ENCODE results near the gene ARID5B.

Gene ARID5B

DNA sequence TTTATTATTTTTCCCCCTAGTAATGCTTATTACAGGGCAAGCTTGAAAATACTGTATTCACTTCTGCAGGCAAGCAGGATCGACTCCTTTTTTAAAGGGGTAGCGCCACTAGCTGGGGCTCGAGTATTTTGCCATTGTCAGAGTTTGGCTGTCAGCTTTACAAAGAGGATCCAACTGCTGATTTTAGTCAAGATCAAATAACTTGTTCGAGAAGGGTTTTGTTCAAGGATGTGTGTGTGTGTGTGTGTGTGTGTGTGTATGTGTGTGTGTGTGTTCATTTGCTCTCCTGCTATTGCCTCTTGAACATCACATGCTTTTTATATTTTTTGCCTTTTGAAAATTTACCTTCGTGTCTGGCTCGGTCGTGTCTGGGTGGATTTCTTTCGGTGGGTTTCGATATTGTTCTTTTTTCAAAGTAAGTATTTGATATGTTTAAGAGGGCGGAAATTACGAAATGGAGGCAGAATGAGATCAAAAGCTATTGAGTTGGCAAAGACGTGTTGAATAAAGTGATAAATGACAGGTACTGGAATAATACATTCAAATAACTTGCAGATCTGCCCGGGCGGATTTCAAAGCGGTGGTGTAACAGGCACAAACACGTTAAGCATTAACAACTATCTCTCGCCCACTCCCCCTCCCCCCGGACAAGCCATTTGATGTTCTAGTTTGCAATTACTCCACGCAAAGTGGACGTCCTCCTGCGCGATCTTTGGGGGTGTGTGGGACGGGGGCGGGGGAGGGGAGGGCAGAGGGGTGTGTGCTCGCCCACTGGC is 1.1 kb downstream of the ARID5B start (continued):
- TF ChIP-seq, protein P1, sequence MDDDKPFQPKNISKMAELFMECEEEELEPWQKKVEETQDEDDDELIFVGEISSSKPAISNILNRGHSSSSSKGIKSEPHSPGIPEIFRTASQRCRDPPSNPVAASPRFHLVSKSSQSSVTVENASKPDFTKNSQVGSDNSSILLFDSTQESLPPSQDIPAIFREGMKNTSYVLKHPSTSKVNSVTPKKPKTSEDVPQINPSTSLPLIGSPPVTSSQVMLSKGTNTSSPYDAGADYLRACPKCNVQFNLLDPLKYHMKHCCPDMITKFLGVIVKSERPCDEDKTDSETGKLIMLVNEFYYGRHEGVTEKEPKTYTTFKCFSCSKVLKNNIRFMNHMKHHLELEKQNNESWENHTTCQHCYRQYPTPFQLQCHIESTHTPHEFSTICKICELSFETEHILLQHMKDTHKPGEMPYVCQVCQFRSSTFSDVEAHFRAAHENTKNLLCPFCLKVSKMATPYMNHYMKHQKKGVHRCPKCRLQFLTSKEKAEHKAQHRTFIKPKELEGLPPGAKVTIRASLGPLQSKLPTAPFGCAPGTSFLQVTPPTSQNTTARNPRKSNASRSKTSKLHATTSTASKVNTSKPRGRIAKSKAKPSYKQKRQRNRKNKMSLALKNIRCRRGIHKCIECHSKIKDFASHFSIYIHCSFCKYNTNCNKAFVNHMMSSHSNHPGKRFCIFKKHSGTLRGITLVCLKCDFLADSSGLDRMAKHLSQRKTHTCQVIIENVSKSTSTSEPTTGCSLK (tag by site-specific recombination; IDR thresholded peaks at IDR 0.05) = no peak
- TF ChIP-seq ZNF274 (IDR thresholded peaks at IDR 0.05; ENCODE audit: low read length) (no peak), ZNF274 (tag by site-specific recombination; IDR thresholded peaks at IDR 0.05; ENCODE audit: borderline replicate concordance) (no peak), ZNF580 (tag by site-specific recombination; IDR thresholded peaks at IDR 0.05) (peak; percentile 80), ZBTB17 (tag by site-specific recombination; IDR thresholded peaks at IDR 0.05) (peak; percentile 85), FEZF1 (tag by site-specific recombination; IDR thresholded peaks at IDR 0.05) (peak; percentile 77), ZNF585B (tag by site-specific recombination; IDR thresholded peaks at IDR 0.05) (no peak), ZNF146 (tag by site-specific recombination; IDR thresholded peaks at IDR 0.05) (no peak), ZEB2 (tag by site-specific recombination; IDR thresholded peaks at IDR 0.05) (peak; percentile 94), ZFP37 (tag by site-specific recombination; IDR thresholded peaks at IDR 0.05) (no peak), ZNF561 (tag by site-specific recombination; IDR thresholded peaks at IDR 0.05; ENCODE audit: borderline replicate concordance) (0 out of 2 replicates have a peak, but pooled peaks have one; percentile 34), SCRT1 (tag by site-specific recombination; IDR thresholded peaks at IDR 0.05; ENCODE audit: borderline replicate concordance) (peak; percentile 57; the same call in 1 of the 2 replicates), ZNF654 (tag by site-specific recombination; IDR thresholded peaks at IDR 0.05; ENCODE audit: low read depth) (peak; percentile 48), KLF16 (tag by site-specific recombination; IDR thresholded peaks at IDR 0.05) (no peak), ZXDB (tag by site-specific recombination; IDR thresholded peaks at IDR 0.05) (peak; percentile 84), ZNF596 (tag by site-specific recombination; IDR thresholded peaks at IDR 0.05) (no peak)

- ChIA-PET CTCF (interaction anchor here (0.5 to 4.2 kb wide), 8 partner anchors 42 to 534 kb away, joined by 3 to 35 read pairs (median 3); no protein-coding TSS in a partner anchor), POLR2A (interaction anchor here (0.6 to 1.6 kb wide), 12 partner anchors 28 to 952 kb away, joined by 3 to 9 read pairs (median 4); partner anchors contain the start of gene RTKN2)
- Histone ChIP-seq H3K36me3 (ENCODE audit: control insufficient read depth in 2 of 2, insufficient read depth in 1 of 2, low read length in 2 of 2) (no peaks in the 10 kb centered on the region), H3K9me3 (ENCODE audit: control insufficient read depth, insufficient read depth, low read depth, low read length) (no peaks in the 10 kb centered on the region), H3K27ac (ENCODE audit: extremely low read depth, low read depth, low read length) (peak overlapping the region; percentile 99), H3K4me1 (ENCODE audit: control insufficient read depth, insufficient read depth, low read length) (peaks cover 6% of the 10 kb centered on the region; the same call in 1 of the 2 replicates), H3K4me3 (ENCODE audit: low read depth, low read length) (peak overlapping the region; percentile 53)
- peak; percentile 34; the same call in 1 of the 2 replicates for TF ChIP-seq PATZ1 (tag by site-specific recombination; IDR thresholded peaks at IDR 0.05)
- peak; percentile 87; the same call in 1 of the 2 replicates for TF ChIP-seq GLIS2 (tag by site-specific recombination; IDR thresholded peaks at IDR 0.05)
- TF ChIP-seq, protein P2, sequence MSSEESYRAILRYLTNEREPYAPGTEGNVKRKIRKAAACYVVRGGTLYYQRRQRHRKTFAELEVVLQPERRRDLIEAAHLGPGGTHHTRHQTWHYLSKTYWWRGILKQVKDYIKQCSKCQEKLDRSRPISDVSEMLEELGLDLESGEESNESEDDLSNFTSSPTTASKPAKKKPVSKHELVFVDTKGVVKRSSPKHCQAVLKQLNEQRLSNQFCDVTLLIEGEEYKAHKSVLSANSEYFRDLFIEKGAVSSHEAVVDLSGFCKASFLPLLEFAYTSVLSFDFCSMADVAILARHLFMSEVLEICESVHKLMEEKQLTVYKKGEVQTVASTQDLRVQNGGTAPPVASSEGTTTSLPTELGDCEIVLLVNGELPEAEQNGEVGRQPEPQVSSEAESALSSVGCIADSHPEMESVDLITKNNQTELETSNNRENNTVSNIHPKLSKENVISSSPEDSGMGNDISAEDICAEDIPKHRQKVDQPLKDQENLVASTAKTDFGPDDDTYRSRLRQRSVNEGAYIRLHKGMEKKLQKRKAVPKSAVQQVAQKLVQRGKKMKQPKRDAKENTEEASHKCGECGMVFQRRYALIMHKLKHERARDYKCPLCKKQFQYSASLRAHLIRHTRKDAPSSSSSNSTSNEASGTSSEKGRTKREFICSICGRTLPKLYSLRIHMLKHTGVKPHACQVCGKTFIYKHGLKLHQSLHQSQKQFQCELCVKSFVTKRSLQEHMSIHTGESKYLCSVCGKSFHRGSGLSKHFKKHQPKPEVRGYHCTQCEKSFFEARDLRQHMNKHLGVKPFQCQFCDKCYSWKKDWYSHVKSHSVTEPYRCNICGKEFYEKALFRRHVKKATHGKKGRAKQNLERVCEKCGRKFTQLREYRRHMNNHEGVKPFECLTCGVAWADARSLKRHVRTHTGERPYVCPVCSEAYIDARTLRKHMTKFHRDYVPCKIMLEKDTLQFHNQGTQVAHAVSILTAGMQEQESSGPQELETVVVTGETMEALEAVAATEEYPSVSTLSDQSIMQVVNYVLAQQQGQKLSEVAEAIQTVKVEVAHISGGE (tag by site-specific recombination; conservative IDR thresholded peaks at IDR 0.05; ENCODE audit: low read depth) = 0 out of 2 replicates have a peak, but pooled peaks have one; percentile 23
- peak; percentile 91 for TF ChIP-seq CTCF (tag by site-specific recombination; IDR thresholded peaks at IDR 0.05)
- TF ChIP-seq ZBTB17 (tag by site-specific recombination; IDR thresholded peaks at IDR 0.05) = peak; percentile 76
- TF ChIP-seq ZNF529 (tag by site-specific recombination; IDR thresholded peaks at IDR 0.05; ENCODE audit: insufficient replicate concordance) = no peak
- TF ChIP-seq, protein P3, sequence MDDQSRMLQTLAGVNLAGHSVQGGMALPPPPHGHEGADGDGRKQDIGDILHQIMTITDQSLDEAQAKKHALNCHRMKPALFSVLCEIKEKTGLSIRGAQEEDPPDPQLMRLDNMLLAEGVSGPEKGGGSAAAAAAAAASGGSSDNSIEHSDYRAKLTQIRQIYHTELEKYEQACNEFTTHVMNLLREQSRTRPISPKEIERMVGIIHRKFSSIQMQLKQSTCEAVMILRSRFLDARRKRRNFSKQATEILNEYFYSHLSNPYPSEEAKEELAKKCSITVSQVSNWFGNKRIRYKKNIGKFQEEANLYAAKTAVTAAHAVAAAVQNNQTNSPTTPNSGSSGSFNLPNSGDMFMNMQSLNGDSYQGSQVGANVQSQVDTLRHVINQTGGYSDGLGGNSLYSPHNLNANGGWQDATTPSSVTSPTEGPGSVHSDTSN (CRISPR knock-in tag; IDR thresholded peaks at IDR 0.05) = no peak
- TF ChIP-seq ZNF558 (tag by site-specific recombination; IDR thresholded peaks at IDR 0.05) = 0 out of 2 replicates have a peak, but pooled peaks have one; percentile 12
Observed at GRCh38 chr10:61903221-61903927, 1.9 kb downstream of the ARID5B start.

Measured in HEK293 (cell line).